Heart right ventricle (tissue), 16 donors: ENCODE results near the gene RECQL5. TPM values are rescaled to one million over a fixed set of nuclear protein-coding genes. Genes with fewer than 3 reads are reported as not detected.

ENCODE experiments used
- ATAC-seq, 8 donors: fragments of 200-7000 bp; cut with Tn5 transposase; one replicate each; pipeline ENCODE4 v1.9.1; 2020; ENCODE audit warnings: mild to moderate bottlenecking in 8 of 8, moderate library complexity in 8 of 8, moderate number of reproducible peaks in 1 of 8
- DNase-seq, 2 donors: peaks; one replicate each; pipeline ENCODE4 v3.0.0-alpha.2; 2020
- H3K27ac ChIP-seq, 10 donors: fragments of 200-600 bp; sonication (generic) in 2 of 10; one replicate each; pipeline versions ENCODE4 v1.5.0 to v1.8.0; 2020 to 2022; ENCODE audit warnings: mild to moderate bottlenecking in 3 of 10
- H3K27me3 ChIP-seq, 7 donors: fragments of 200-600 bp; one replicate each; pipeline ENCODE4 v1.8.0; 2021 to 2022; ENCODE audit warnings: mild to moderate bottlenecking in 2 of 7
- H3K36me3 ChIP-seq, 9 donors: fragments of 200-600 bp; sonication (generic) in 1 of 9; one replicate each; pipeline versions ENCODE4 v1.5.0 to v1.8.0; 2020 to 2022; ENCODE audit warnings: mild to moderate bottlenecking in 2 of 9
- H3K4me1 ChIP-seq, 9 donors: fragments of 200-600 bp; sonication (generic) in 1 of 9; one replicate each; pipeline versions ENCODE4 v1.5.0 to v1.8.0; 2020 to 2022; ENCODE audit warnings: mild to moderate bottlenecking in 4 of 9
- H3K4me3 ChIP-seq, 10 donors: fragments of 200-600 bp; sonication (generic) in 2 of 10; one replicate each; pipeline versions ENCODE4 v1.5.0 to v1.8.0; 2020 to 2022; ENCODE audit warnings: mild to moderate bottlenecking in 7 of 10, moderate library complexity in 2 of 10
- H3K9me3 ChIP-seq, 11 donors: fragments of 200-600 bp in 10 of 11; sonication (generic) in 2 of 11; one replicate each; pipeline versions ENCODE4 v1.5.0 to v1.8.0; 2013 to 2022; ENCODE audit warnings: mild to moderate bottlenecking in 2 of 11, control low read depth in 1 of 11, moderate library complexity in 1 of 11
- CTCF ChIP-seq, 9 donors: fragments of 200-600 bp; sonication (generic) in 2 of 9; IDR thresholded peaks; one replicate each; pipeline versions ENCODE4 v1.5.0 to v1.8.0; 2021 to 2022; ENCODE audit warnings: antibody characterized with exemption in 9 of 9, mild to moderate bottlenecking in 5 of 9, moderate library complexity in 1 of 9
- WGBS, 2 donors: extraction: QIAGEN DNeasy Blood & Tissue Kit; methylation state at CpG; one replicate each; pipeline ENCODE4 v1.1.7; 2013; ENCODE audit warnings: inconsistent platforms in 1 of 2; 5-methylcytosine and 5-hydroxymethylcytosine counted together
- intact Hi-C, 10 donors: fragments of 100-400 bp; cut with DNase I; formaldehyde crosslinking; loops; one replicate each; pipeline versions ENCODE4 v1.11.1 to v1.14.2; 2022
- polyA plus RNA-seq, 2 donors: library from polyadenylated mRNA; stranded (reverse); fragments of 200-250 nt; gene quantifications; one replicate each; pipeline ENCODE4 v1.2.3, GENCODE V29; 2013
- total RNA-seq, 10 donors: library from RNA; stranded (reverse); fragmentation: NEBNext Ultra II Directional in 3 of 10; extraction: Animal tissue kit (Norgen Biotek cat#: 25700) in 3 of 10; gene quantifications; one replicate each; pipeline versions ENCODE4 v1.2.1 to v1.2.4, GENCODE V29; 2021 to 2023
- donor health status: Arrhythmogenic right ventricular cardiomyopathy.
- donor health status: ischemic (EF 13 %, LVEDD 7.1; RV severe dilation, severe dysfunction).
- donor health status: healthy with polysubstance abuse.
- donor health status: DM: no; HTN: yes; CAD: no.
- donor health status: DM: no; HTN: no; CAD: no.
- donor health status: ischemic (EF 25% LVEDD 6.9; RV normal size, moderate dysfunction).
- donor health status: ischemic (EF 25% LVEDD 5.7; RV mildly dilated, moderate dysfunction).
- donor health status: healthy.
- donor health status: DM: yes; HTN: yes; CAD: no.
- donor health status: Ischemic cardiomyopathy.
- donor health status: ischemic (EF 35%, LVEDD 5.7; RV mildly dilated, moderate dysfunction).
- donor health status: nonischemic (EF 11% LVEDD 7.7; RV severe dilation, severe dysfunction).
- donor health status: DM: yes; HTN: yes; CAD: no.
- donor health status: PGD.
- donor health status: ischemic (EF 29% LVEDD 5.4; RV normal size, mild dysfunction).
- donor health status: nonischemic (EF 23%, LVEDD 6.1; RV moderate dilation, normal function).

RECQL5 gene
- total and polyA plus RNA-seq, 12 donors: 6.3 to 32.1 (median 10.7) TPM

GRCh38 chr17:75614556-75615270 is 52.2 kb downstream of the RECQL5 start:
- intact Hi-C loops: no loop called here
- H3K4me3 ChIP-seq: no peak overlapping the region
- ATAC-seq (no peak), DNase-seq (no peak)
- WGBS, 2 donors: 91 to 94% methylated on average over 18 to 19 of the region's 19 CpGs
- H3K27me3 ChIP-seq: no peaks in the 10 kb centered on the region
- H3K9me3 ChIP-seq: no peaks in the 10 kb centered on the region
- TF ChIP-seq CTCF (IDR thresholded peaks at IDR 0.05): no peak
- H3K36me3 ChIP-seq: peaks cover 0 to 99% (median 47%) of the 10 kb centered on the region in 9 donors
- H3K4me1 ChIP-seq: no peaks in the 10 kb centered on the region
- no peak overlapping the region for H3K27ac ChIP-seq

- ATAC-seq: no peak
- WGBS, 2 donors: 91 to 94% methylated on average over 12 of the region's 12 CpGs
- no peaks in the 10 kb centered on the region for H3K27me3 ChIP-seq
- H3K9me3 ChIP-seq: no peaks in the 10 kb centered on the region
- H3K4me3 ChIP-seq: no peak overlapping the region
- DNase-seq: no peak
- H3K4me1 ChIP-seq: no peaks in the 10 kb centered on the region
- no peak for TF ChIP-seq CTCF (IDR thresholded peaks at IDR 0.05)
- intact Hi-C loops: no loop called here
- H3K36me3 ChIP-seq: peaks cover 0 to 92% (median 40%) of the 10 kb centered on the region in 9 donors
- H3K27ac ChIP-seq: no peak overlapping the region
Observed at GRCh38 chr17:75614006-75614405, 52.9 kb downstream of the RECQL5 start.

- 91 to 92% methylated on average over 25 to 27 of the region's 27 CpGs for WGBS, 2 donors
- peak in 1 of 8 donors; percentile 14 for ATAC-seq
Observed at GRCh38 chr17:75612906-75613626, 53.9 kb downstream of the RECQL5 start.

More at GRCh38 chr17:75612906-75613626, 53.9 kb downstream of the RECQL5 start:
- Histone ChIP-seq H3K36me3 (peaks cover 0 to 90% (median 30%) of the 10 kb centered on the region in 9 donors), H3K4me3 (no peak overlapping the region), H3K9me3 (no peaks in the 10 kb centered on the region), H3K27me3 (no peaks in the 10 kb centered on the region), H3K4me1 (no peaks in the 10 kb centered on the region), H3K27ac (no peak overlapping the region)
- no peak for TF ChIP-seq CTCF (IDR thresholded peaks at IDR 0.05)
- no peak for DNase-seq
- intact Hi-C loops: no loop called here
